Hematopoietic multipotent progenitor cell treated with erythropoietin and hydrocortisone succinate and interleukin-3 and kit ligand, for 8 days (in vitro differentiated cells): ENCODE results near the gene FAM83D.
A peak's percentile ranks its signal among the peaks of the same experiment; 100 is the strongest.
"Not testable (repeated sequence)": the region's sequence is repeated elsewhere in the genome, so short reads cannot be mapped to it uniquely, and the experiment has no call there.

Experiments used
- DNase-seq: peaks from one replicate; pipeline ENCODE4 v3.0.0-alpha.2; 2015

The FAM83D gene

GRCh38 chr20:38969708-38970107 lies 43.5 kb downstream of the FAM83D start:
- DNase-seq: no peak

- no peak for DNase-seq
Observed at GRCh38 chr20:38970302-38970701, 44.1 kb downstream of the FAM83D start.

- DNase-seq: no peak
Observed at GRCh38 chr20:38973107-38973506, 46.9 kb downstream of the FAM83D start.

GRCh38 chr20:38973645-38974044 lies 47.4 kb downstream of the FAM83D start:
- no peak for DNase-seq

GRCh38 chr20:38975539-38976120 lies 49.4 kb downstream of the FAM83D start:
- no peak for DNase-seq

GRCh38 chr20:38979434-38979833 lies 53.2 kb downstream of the FAM83D start:
- DNase-seq: no peak

GRCh38 chr20:38979842-38980241 lies 53.6 kb downstream of the FAM83D start:
- no peak for DNase-seq

- no peak for DNase-seq
Observed at GRCh38 chr20:38982291-38982690, 56.1 kb downstream of the FAM83D start.

GRCh38 chr20:38985060-38985459 lies 58.8 kb downstream of the FAM83D start:
- DNase-seq: no peak

- no peak for DNase-seq
Observed at GRCh38 chr20:38985603-38986170, 59.5 kb downstream of the FAM83D start.

- no peak for DNase-seq
Observed at GRCh38 chr20:38986663-38987062, 60.4 kb downstream of the FAM83D start.

GRCh38 chr20:38987777-38988176 lies 61.6 kb downstream of the FAM83D start:
- DNase-seq: no peak

GRCh38 chr20:38990728-38991127 lies 64.5 kb downstream of the FAM83D start:
- DNase-seq: no peak

- DNase-seq: no peak
Observed at GRCh38 chr20:38991814-38992704, 65.8 kb downstream of the FAM83D start.

- peak; percentile 34 for DNase-seq
Observed at GRCh38 chr20:38995536-38996044, 69.4 kb downstream of the FAM83D start.

GRCh38 chr20:38996866-38997265 lies 70.6 kb downstream of the FAM83D start:
- DNase-seq: not testable (repeated sequence)

GRCh38 chr20:38997622-38998021 lies 71.4 kb downstream of the FAM83D start:
- DNase-seq: peak; percentile 68

GRCh38 chr20:38999217-38999616 lies 73.0 kb downstream of the FAM83D start:
- no peak for DNase-seq

GRCh38 chr20:38999965-39000910 lies 74.0 kb downstream of the FAM83D start:
- DNase-seq: no peak
